Lung (tissue), 12 donors: Measurements from ENCODE around the gene ASPG. TPM values are rescaled to one million over a fixed set of nuclear protein-coding genes. Genes with fewer than 3 reads are reported as not detected.

Source experiments
- ATAC-seq: fragments of 200-7000 bp; cut with Tn5 transposase; one replicate; pipeline ENCODE4 v1.9.1; 2020; ENCODE audit warnings: moderate number of reproducible peaks; ENCODE audit not compliant: insufficient read depth, low FRiP score
- DNase-seq, 3 donors: peaks; one replicate each; pipeline ENCODE4 v3.0.0-alpha.2; 2013 to 2017
- H3K27ac ChIP-seq, 2 donors: one replicate each; pipeline ENCODE4 v1.5.1; 2013; ENCODE audit warnings: mild to moderate bottlenecking in 2 of 2, moderate library complexity in 2 of 2, control low read depth in 1 of 2, inconsistent platforms in 1 of 2, low read depth in 1 of 2, low read length in 1 of 2
- H3K27me3 ChIP-seq, 3 donors: one replicate each; pipeline ENCODE4 v1.5.1; 2013; ENCODE audit warnings: low read length in 2 of 3; ENCODE audit not compliant: control insufficient read depth in 3 of 3, insufficient read depth in 3 of 3
- H3K36me3 ChIP-seq, 4 donors: one replicate each; pipeline ENCODE4 v1.5.1; 2013; ENCODE audit warnings: low read length in 4 of 4, mild to moderate bottlenecking in 1 of 4, moderate library complexity in 1 of 4; ENCODE audit not compliant: control insufficient read depth in 4 of 4, insufficient read depth in 4 of 4
- H3K4me1 ChIP-seq, 5 donors: one replicate each; pipeline ENCODE4 v1.5.1; 2013; ENCODE audit warnings: low read length in 5 of 5, mild to moderate bottlenecking in 2 of 5, moderate library complexity in 1 of 5; ENCODE audit not compliant: control insufficient read depth in 5 of 5, insufficient read depth in 5 of 5
- H3K4me3 ChIP-seq: one replicate; pipeline ENCODE4 v1.5.1; 2013; ENCODE audit warnings: mild to moderate bottlenecking, control low read depth, moderate library complexity
- H3K9ac ChIP-seq, 2 donors: one replicate each; pipeline ENCODE4 v1.5.1; 2013; ENCODE audit warnings: low read length in 2 of 2, control low read depth in 1 of 2; ENCODE audit not compliant: insufficient read depth in 1 of 2
- H3K9me3 ChIP-seq, 4 donors: one replicate each; pipeline ENCODE4 v1.5.1; 2013; ENCODE audit warnings: low read length in 3 of 4, mild to moderate bottlenecking in 1 of 4, moderate library complexity in 1 of 4; ENCODE audit not compliant: control insufficient read depth in 4 of 4, insufficient read depth in 3 of 4
- WGBS, 2 donors: extraction: QIAGEN DNeasy Blood & Tissue Kit; methylation state at CpG; one replicate each; pipeline ENCODE4 v1.1.7; 2013; 5-methylcytosine and 5-hydroxymethylcytosine counted together
- polyA plus RNA-seq, 2 donors: library from polyadenylated mRNA; stranded (reverse); fragments of 200-250 nt; gene quantifications; one replicate each; pipeline ENCODE4 v1.2.1, GENCODE V29; 2013
- total RNA-seq, 2 donors: library from RNA; depleted of rRNA in 1 of 2; stranded (reverse); fragments of >200 nt in 1 of 2; gene quantifications; one replicate each; pipeline ENCODE4 v1.2.1, GENCODE V29; 2014 to 2021
- TF ChIP-seq, protein P1 (sequence below): IDR thresholded peaks from 2 replicates; pipeline ENCODE4 v1.5.1; 2012; ENCODE audit warnings: mild to moderate bottlenecking; ENCODE audit errors: control extremely low read depth, extremely low read depth
- donor health status: control.
- donor health status: control.
- donor health status: Bipolar disorder and iron deficiency.
- donor health status: healthy.
- donor health status: DM: yes; HTN: yes; CAD: no.

The ASPG gene
- total and polyA plus RNA-seq, 4 donors: 0.73 to 4.7 (median 3.0) TPM

DNA sequence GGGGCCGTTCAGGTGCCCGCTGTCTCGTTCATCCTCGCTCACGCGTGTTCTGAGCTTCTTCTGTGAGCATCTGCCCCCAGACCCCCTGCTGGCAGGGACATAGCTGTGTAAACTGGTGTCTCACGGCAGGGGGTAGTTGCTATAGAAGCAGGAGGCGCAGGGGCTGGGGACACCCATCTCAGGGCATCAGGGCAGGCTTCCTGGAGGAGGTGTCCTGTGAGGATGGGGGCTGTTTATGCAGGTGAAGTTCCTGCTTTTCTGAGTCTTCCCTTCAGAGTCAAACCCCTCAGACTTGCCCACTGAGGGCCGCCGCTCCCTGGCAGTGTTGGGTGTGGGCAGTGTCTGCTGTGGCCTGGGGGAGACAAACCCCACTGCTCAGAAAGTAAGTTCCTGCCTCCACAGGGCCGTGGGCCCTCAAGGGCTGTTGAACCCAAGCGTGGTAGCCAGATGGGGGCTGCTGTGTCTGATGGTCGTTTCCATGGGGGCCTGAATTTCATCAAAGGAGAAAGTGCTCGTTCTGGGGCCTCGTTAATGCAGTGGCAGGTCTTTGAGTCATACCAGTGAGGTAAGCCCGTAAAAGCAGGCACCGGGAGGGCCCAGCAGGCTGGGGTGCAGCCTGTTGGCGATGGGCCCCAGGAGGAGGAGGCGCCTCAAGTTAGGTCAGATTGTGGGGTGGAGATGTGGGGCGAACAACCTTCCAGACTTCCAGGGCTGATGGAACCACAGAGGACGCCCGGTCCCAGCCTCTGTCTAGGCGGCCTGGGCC lies 76.3 kb downstream of the ASPG start:
- Histone ChIP-seq H3K36me3 (peaks cover 0 to 2% (median 0%) of the 10 kb centered on the region in 4 donors), H3K9ac (no peak overlapping the region), H3K27me3 (no peaks in the 10 kb centered on the region), H3K4me1 (peaks cover 0 to 13% (median 0%) of the 10 kb centered on the region in 5 donors), H3K4me3 (no peak overlapping the region), H3K9me3 (no peaks in the 10 kb centered on the region), H3K27ac (no peak overlapping the region)
- DNase-seq (no peak), ATAC-seq (no peak)
- WGBS, 2 donors: 91 to 94% methylated on average over 23 of the region's 23 CpGs
- TF ChIP-seq, protein P1, sequence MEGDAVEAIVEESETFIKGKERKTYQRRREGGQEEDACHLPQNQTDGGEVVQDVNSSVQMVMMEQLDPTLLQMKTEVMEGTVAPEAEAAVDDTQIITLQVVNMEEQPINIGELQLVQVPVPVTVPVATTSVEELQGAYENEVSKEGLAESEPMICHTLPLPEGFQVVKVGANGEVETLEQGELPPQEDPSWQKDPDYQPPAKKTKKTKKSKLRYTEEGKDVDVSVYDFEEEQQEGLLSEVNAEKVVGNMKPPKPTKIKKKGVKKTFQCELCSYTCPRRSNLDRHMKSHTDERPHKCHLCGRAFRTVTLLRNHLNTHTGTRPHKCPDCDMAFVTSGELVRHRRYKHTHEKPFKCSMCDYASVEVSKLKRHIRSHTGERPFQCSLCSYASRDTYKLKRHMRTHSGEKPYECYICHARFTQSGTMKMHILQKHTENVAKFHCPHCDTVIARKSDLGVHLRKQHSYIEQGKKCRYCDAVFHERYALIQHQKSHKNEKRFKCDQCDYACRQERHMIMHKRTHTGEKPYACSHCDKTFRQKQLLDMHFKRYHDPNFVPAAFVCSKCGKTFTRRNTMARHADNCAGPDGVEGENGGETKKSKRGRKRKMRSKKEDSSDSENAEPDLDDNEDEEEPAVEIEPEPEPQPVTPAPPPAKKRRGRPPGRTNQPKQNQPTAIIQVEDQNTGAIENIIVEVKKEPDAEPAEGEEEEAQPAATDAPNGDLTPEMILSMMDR: no peak

DNA sequence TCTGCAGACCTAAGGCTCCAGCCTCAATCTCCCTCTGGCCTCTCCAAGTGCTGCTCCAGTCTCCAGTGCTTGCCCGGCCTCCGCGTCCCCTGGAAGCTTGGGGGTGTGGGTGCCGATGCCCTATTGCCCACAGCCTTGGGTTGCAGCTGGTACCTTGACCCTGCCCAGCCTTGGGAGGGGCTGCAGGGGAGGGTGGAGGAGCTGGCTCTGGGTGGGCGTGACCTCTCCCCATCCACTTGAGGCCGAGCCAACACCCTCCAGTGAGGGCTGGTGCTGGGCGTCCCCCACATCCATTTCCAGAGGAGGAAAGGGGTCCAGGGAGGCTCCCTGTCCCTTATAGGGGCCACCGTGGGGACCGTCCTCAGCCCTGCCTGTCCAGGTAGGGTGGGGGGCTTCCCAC lies 77.0 kb downstream of the ASPG start:
- Histone ChIP-seq H3K27ac (no peak overlapping the region), H3K36me3 (peaks cover 0 to 2% (median 1%) of the 10 kb centered on the region in 4 donors), H3K4me3 (no peak overlapping the region), H3K9me3 (no peaks in the 10 kb centered on the region), H3K4me1 (peaks cover 0 to 13% (median 0%) of the 10 kb centered on the region in 5 donors), H3K27me3 (no peaks in the 10 kb centered on the region), H3K9ac (no peak overlapping the region)
- DNase-seq: no peak
- no peak for ATAC-seq
- TF ChIP-seq, protein P1: no peak
- 88 to 93% methylated on average over 9 of the region's 9 CpGs for WGBS, 2 donors

DNA sequence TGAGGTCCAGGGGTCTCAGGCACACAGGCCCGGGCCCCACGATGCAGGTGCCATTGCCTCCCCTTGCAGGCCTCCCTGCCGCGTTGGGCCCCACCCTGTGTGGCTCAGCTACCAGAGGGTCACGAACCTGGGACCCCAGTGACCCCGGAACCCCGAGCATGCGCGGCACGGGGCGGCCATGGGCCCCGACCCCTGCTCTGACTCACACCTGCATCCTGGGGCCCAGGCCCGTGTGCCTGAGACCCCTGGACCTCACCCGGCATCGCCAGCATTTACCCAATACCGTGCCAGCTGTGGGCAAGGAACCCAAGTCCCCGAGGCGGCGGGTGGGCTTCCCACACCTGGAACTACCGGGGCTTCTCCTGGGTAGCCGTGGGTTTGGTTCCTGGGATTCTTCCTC lies 78.0 kb downstream of the ASPG start:
- Histone ChIP-seq H3K4me3 (no peak overlapping the region), H3K4me1 (peaks cover 0 to 5% (median 0%) of the 10 kb centered on the region in 5 donors), H3K9me3 (no peaks in the 10 kb centered on the region), H3K36me3 (peaks cover 0 to 2% (median 0%) of the 10 kb centered on the region in 4 donors), H3K27ac (no peak overlapping the region), H3K9ac (no peak overlapping the region), H3K27me3 (no peaks in the 10 kb centered on the region)
- ATAC-seq (no peak), DNase-seq (no peak)
- TF ChIP-seq, protein P1: no peak
- WGBS, 2 donors: 85 to 86% methylated on average over 21 of the region's 21 CpGs
